ENCODE measurements around the gene IFNA5.

DNA sequence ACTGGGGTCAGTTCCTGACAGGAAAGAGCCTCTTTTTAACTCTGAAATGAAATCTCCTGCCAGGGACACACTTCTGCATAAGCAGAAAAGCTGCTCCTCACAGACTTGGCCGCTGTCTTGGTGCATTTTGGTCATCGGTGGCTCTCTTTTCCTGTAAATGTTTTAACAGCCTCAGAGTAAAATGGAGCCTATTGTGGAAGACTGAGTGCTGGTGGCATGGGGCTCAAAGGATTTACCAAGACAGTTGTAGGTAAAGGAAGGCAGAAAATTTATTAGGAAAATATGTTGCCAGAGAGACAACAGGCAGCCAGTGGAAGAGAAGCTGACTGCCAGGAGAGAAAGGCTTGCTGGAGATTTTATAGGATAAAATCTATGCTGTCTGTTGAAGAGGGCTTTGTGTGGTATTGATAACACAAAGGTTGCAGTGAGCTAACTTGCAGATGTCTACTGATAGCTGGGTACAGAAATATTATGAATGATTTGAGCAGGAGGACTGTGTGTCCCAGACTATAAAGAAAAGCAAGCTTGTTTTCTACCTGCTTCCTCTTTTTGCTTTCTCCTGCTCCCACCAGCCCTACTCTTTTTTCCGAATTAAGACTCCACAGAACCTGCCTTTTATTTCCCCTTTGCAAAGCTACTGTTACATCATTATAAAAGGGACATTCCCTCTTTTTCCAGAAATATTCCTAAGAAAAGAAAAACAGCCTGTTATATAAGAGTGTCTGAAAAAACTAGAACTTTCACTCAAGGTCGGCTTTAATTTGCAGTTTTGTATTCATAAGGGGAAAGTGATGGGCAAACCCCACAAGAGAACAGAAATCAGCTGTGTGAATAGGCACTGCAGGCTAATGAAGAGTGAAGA, 37.4 kb downstream of the IFNA5 start:
- TF ChIP-seq, protein P1, sequence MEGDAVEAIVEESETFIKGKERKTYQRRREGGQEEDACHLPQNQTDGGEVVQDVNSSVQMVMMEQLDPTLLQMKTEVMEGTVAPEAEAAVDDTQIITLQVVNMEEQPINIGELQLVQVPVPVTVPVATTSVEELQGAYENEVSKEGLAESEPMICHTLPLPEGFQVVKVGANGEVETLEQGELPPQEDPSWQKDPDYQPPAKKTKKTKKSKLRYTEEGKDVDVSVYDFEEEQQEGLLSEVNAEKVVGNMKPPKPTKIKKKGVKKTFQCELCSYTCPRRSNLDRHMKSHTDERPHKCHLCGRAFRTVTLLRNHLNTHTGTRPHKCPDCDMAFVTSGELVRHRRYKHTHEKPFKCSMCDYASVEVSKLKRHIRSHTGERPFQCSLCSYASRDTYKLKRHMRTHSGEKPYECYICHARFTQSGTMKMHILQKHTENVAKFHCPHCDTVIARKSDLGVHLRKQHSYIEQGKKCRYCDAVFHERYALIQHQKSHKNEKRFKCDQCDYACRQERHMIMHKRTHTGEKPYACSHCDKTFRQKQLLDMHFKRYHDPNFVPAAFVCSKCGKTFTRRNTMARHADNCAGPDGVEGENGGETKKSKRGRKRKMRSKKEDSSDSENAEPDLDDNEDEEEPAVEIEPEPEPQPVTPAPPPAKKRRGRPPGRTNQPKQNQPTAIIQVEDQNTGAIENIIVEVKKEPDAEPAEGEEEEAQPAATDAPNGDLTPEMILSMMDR (IDR thresholded peaks at IDR 0.05), result no peak
- TF ChIP-seq EZH2 (IDR thresholded peaks at IDR 0.05; ENCODE audit: borderline replicate concordance, insufficient read depth, low read depth, low read length, poor library complexity, severe bottlenecking), result no peak
